OCI-LY1 (cell line): ENCODE results near the gene ADGRL2.

Source experiments
- EZH2 ChIP-seq: fragments of 200-600 bp; sonication (generic), shearing (Covaris generic); IDR thresholded peaks from 2 replicates; pipeline ENCODE4 v1.8.0; 2017; ENCODE audit warnings: borderline replicate concordance, mixed run types, mild to moderate bottlenecking, antibody characterized with exemption, low read length, moderate library complexity, mixed read lengths
- TF ChIP-seq, protein P1 (sequence below): fragments of 200-600 bp; sonication (generic), shearing (Covaris generic); IDR thresholded peaks from 2 replicates; pipeline ENCODE4 v1.5.1; 2017; ENCODE audit warnings: mild to moderate bottlenecking, antibody characterized with exemption, low read length, moderate library complexity, mixed read lengths

GRCh38 chr1:81922955-81923354, 122.2 kb downstream of the ADGRL2 start:
- TF ChIP-seq, protein P1, sequence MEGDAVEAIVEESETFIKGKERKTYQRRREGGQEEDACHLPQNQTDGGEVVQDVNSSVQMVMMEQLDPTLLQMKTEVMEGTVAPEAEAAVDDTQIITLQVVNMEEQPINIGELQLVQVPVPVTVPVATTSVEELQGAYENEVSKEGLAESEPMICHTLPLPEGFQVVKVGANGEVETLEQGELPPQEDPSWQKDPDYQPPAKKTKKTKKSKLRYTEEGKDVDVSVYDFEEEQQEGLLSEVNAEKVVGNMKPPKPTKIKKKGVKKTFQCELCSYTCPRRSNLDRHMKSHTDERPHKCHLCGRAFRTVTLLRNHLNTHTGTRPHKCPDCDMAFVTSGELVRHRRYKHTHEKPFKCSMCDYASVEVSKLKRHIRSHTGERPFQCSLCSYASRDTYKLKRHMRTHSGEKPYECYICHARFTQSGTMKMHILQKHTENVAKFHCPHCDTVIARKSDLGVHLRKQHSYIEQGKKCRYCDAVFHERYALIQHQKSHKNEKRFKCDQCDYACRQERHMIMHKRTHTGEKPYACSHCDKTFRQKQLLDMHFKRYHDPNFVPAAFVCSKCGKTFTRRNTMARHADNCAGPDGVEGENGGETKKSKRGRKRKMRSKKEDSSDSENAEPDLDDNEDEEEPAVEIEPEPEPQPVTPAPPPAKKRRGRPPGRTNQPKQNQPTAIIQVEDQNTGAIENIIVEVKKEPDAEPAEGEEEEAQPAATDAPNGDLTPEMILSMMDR = no peak
- no peak for TF ChIP-seq EZH2
